ENCODE results near the gene RPS27L. TPM values are rescaled to one million over a fixed set of nuclear protein-coding genes. Genes with fewer than 3 reads are reported as not detected.

Gene RPS27L
- total RNA-seq, 1 experiment from 2014 or later: 72.8 TPM

Other genes starting within 250 kb of the RPS27L start
- 10.1 and 11.5 TPM in 2 replicates for gene TPM1, start 114.7 kb downstream of the RPS27L start, total RNA-seq (2014; rRNA removed; shearing (Covaris generic); ENCODE audit: low replicate concordance)
- gene LACTB, start 35.6 kb downstream of the RPS27L start, total RNA-seq (2014; rRNA removed; shearing (Covaris generic); ENCODE audit: low replicate concordance): 3.8 and 15.3 TPM in 2 replicates
- 4.9 and 14.2 TPM in 2 replicates for gene RAB8B, start 32.1 kb upstream of the RPS27L start, total RNA-seq (2014; rRNA removed; shearing (Covaris generic); ENCODE audit: low replicate concordance)
- 21.4 and 34.8 TPM in 2 replicates for gene APH1B, start 120.1 kb upstream of the RPS27L start, total RNA-seq (2014; rRNA removed; shearing (Covaris generic); ENCODE audit: low replicate concordance)
- not detected in 2 replicates for gene CA12, start 224.4 kb upstream of the RPS27L start, total RNA-seq (2014; rRNA removed; shearing (Covaris generic); ENCODE audit: low replicate concordance)

Data from Karpas-422 (cell line).